ENCODE measurements around the gene PFKM.

The PFKM gene

GRCh38 chr12:48157018-48157888 lies 38.1 kb downstream of the PFKM start, which contains the start of gene ASB8:
Gene ASB8, minus strand, starts transcription at chr12:48157515. Its CDS starts 4,019 bp downstream, at chr12:48153496.
- peak; percentile 99 for DNase-seq (ENCODE audit: low read depth in 2 of 2)

- DNase-seq (ENCODE audit: low read depth in 2 of 2): no peak
These were observed 38.8 kb downstream of the PFKM start for GRCh38 chr12:48157889-48158370.

GRCh38 chr12:48160046-48160445 lies 40.9 kb downstream of the PFKM start:
- DNase-seq (ENCODE audit: low read depth in 2 of 2): no peak

- no peak for DNase-seq (ENCODE audit: low read depth in 2 of 2)
These were observed 41.6 kb downstream of the PFKM start for GRCh38 chr12:48160807-48161206.

GRCh38 chr12:48163150-48163747 lies 44.1 kb downstream of the PFKM start:
- no peak for DNase-seq (ENCODE audit: low read depth in 2 of 2)

GRCh38 chr12:48164451-48164850 lies 45.3 kb downstream of the PFKM start:
- no peak for DNase-seq (ENCODE audit: low read depth in 2 of 2)

GRCh38 chr12:48165089-48165981 lies 46.2 kb downstream of the PFKM start:
- no peak for DNase-seq (ENCODE audit: low read depth in 2 of 2)

GRCh38 chr12:48169011-48169410 lies 49.8 kb downstream of the PFKM start:
- no peak for DNase-seq (ENCODE audit: low read depth in 2 of 2)

GRCh38 chr12:48175613-48176416 lies 56.7 kb downstream of the PFKM start:
- DNase-seq (ENCODE audit: low read depth in 2 of 2): no peak

- DNase-seq (ENCODE audit: low read depth in 2 of 2): no peak
These were observed 57.2 kb downstream of the PFKM start for GRCh38 chr12:48176417-48176751.

- DNase-seq (ENCODE audit: low read depth in 2 of 2): no peak
These were observed 58.8 kb downstream of the PFKM start for GRCh38 chr12:48177982-48178381.

- DNase-seq (ENCODE audit: low read depth in 2 of 2): no peak
These were observed 60.3 kb downstream of the PFKM start for GRCh38 chr12:48179466-48179865.

- no peak for DNase-seq (ENCODE audit: low read depth in 2 of 2)
These were observed 61.3 kb downstream of the PFKM start for GRCh38 chr12:48180424-48180823.

GRCh38 chr12:48180857-48181495 lies 61.8 kb downstream of the PFKM start:
- DNase-seq (ENCODE audit: low read depth in 2 of 2): no peak

GRCh38 chr12:48182631-48183030 lies 63.5 kb downstream of the PFKM start:
- DNase-seq (ENCODE audit: low read depth in 2 of 2): no peak

GRCh38 chr12:48183091-48183875 lies 64.1 kb downstream of the PFKM start, which contains the start of gene CCDC184:
Gene CCDC184, plus strand, starts transcription at chr12:48183644. Its CDS starts 479 bp downstream, at chr12:48184123.
- DNase-seq (ENCODE audit: low read depth in 2 of 2): peak; percentile 49 to 50

- DNase-seq (ENCODE audit: low read depth in 2 of 2): no peak
These were observed 64.8 kb downstream of the PFKM start for GRCh38 chr12:48183876-48184548.

GRCh38 chr12:48184549-48184922 lies 65.4 kb downstream of the PFKM start:
- no peak for DNase-seq (ENCODE audit: low read depth in 2 of 2)

GRCh38 chr12:48185181-48185919 lies 66.2 kb downstream of the PFKM start:
- no peak for DNase-seq (ENCODE audit: low read depth in 2 of 2)

Data from stimulated activated CD8-positive, alpha-beta memory T cell treated with anti-CD3 and anti-CD28 coated beads, Interleukin-15, amount 100 ng/mL, for 48 hours (primary cell).